Astrocyte (in vitro differentiated cells and primary cell): ENCODE measurements around the gene YWHAE. TPM values are rescaled to one million over a fixed set of nuclear protein-coding genes. Genes with fewer than 3 reads are reported as not detected.

Source experiments
- DNase-seq: peaks from one replicate; pipeline ENCODE4 v3.0.0-alpha.2; 2010; ENCODE audit warnings: low read depth
- FAIRE-seq: peaks from 2 replicates; lab custom pipeline; 2011; peaks lifted over from hg19 to GRCh38; lab: Jason Lieb, UNC
- H2AFZ ChIP-seq: 2 replicates; pipeline ENCODE4 v1.6.0; 2012; ENCODE audit warnings: low read depth, low read length, inconsistent platforms
- H3K27ac ChIP-seq: 2 replicates; pipeline ENCODE4 v1.5.1; 2011; ENCODE audit warnings: low read depth, low read length, inconsistent platforms
- H3K27me3 ChIP-seq: 2 replicates; pipeline ENCODE4 v1.6.0; 2011; ENCODE audit warnings: low read length, inconsistent platforms; ENCODE audit not compliant: insufficient read depth
- H3K36me3 ChIP-seq: 2 replicates; pipeline ENCODE4 v1.5.1; 2011; ENCODE audit warnings: low read length, inconsistent platforms; ENCODE audit not compliant: insufficient read depth
- H3K4me1 ChIP-seq: 2 replicates; pipeline ENCODE4 v1.5.1; 2011; ENCODE audit warnings: low read length, inconsistent platforms; ENCODE audit not compliant: insufficient read depth
- H3K4me2 ChIP-seq: 2 replicates; pipeline ENCODE4 v1.6.0; 2012; ENCODE audit warnings: low read length, inconsistent platforms
- H3K4me3 ChIP-seq: 2 replicates; pipeline ENCODE4 v1.5.1; 2011; ENCODE audit warnings: low read depth, mild to moderate bottlenecking, low read length, inconsistent platforms; ENCODE audit not compliant: insufficient read depth
- H3K79me2 ChIP-seq: 2 replicates; pipeline ENCODE4 v1.6.0; 2012; ENCODE audit warnings: mild to moderate bottlenecking, low read length, inconsistent platforms; ENCODE audit not compliant: insufficient read depth
- H3K9ac ChIP-seq: 2 replicates; pipeline ENCODE4 v1.6.0; 2012; ENCODE audit warnings: mild to moderate bottlenecking, low read length, inconsistent platforms
- H3K9me3 ChIP-seq: 2 replicates; pipeline ENCODE4 v1.5.1; 2012; ENCODE audit warnings: low read depth, mild to moderate bottlenecking, low read length, inconsistent platforms; ENCODE audit not compliant: insufficient read depth
- H4K20me1 ChIP-seq: 2 replicates; pipeline ENCODE4 v1.6.0; 2012; ENCODE audit warnings: low read length, inconsistent platforms; ENCODE audit not compliant: insufficient read depth
- H3K27ac Mint-ChIP-seq: one replicate; pipeline ENCODE4 v1.8.0; 2021; ENCODE audit warnings: mild to moderate bottlenecking, mixed read lengths; ENCODE audit not compliant: unreplicated experiment
- H3K27me3 Mint-ChIP-seq: one replicate; pipeline ENCODE4 v1.8.0; 2021; ENCODE audit warnings: low read depth, mixed read lengths; ENCODE audit not compliant: unreplicated experiment
- H3K36me3 Mint-ChIP-seq: one replicate; pipeline ENCODE4 v1.8.0; 2021; ENCODE audit warnings: low read depth, mixed read lengths; ENCODE audit not compliant: unreplicated experiment
- H3K4me1 Mint-ChIP-seq: one replicate; pipeline ENCODE4 v1.8.0; 2021; ENCODE audit warnings: low read depth, mixed read lengths; ENCODE audit not compliant: unreplicated experiment
- H3K4me3 Mint-ChIP-seq: one replicate; pipeline ENCODE4 v1.8.0; 2021; ENCODE audit warnings: mild to moderate bottlenecking, moderate library complexity, mixed read lengths; ENCODE audit not compliant: unreplicated experiment
- H3K9me3 Mint-ChIP-seq: one replicate; pipeline ENCODE4 v1.8.0; 2021; ENCODE audit warnings: mild to moderate bottlenecking, mixed read lengths; ENCODE audit not compliant: unreplicated experiment
- CTCF ChIP-seq: IDR thresholded peaks from 2 replicates; pipeline ENCODE4 v1.5.1; 2011; ENCODE audit warnings: low read depth, mild to moderate bottlenecking, inconsistent platforms, low read length, moderate library complexity; ENCODE audit not compliant: insufficient read depth
- EZH2 ChIP-seq: IDR thresholded peaks from 2 replicates; pipeline ENCODE4 v1.6.1; 2012; ENCODE audit warnings: mild to moderate bottlenecking, low read length, inconsistent platforms; ENCODE audit not compliant: insufficient read depth
- total RNA-seq: library from RNA; stranded (reverse); gene quantifications from 2 replicates; pipeline ENCODE4 v1.2.1, GENCODE V29; 2021

YWHAE gene
- total RNA-seq, 1 donor from 2014 or later, result 771 TPM

- DNase-seq, result no peak
- Mint-ChIP-seq H3K36me3 (peaks cover 8% of the 10 kb centered on the region), H3K27ac (no peak overlapping the region), H3K4me3 (no peak overlapping the region), H3K4me1 (peaks cover 4% of the 10 kb centered on the region), H3K27me3 (peaks cover 33% of the 10 kb centered on the region), H3K9me3 (peaks cover 4% of the 10 kb centered on the region)
- H3K9me3 ChIP-seq, result no peaks in the 10 kb centered on the region
- no peaks in the 10 kb centered on the region for H4K20me1 ChIP-seq
- H3K4me1 ChIP-seq, result no peaks in the 10 kb centered on the region
- H2AFZ ChIP-seq, result no peak overlapping the region
- no peak overlapping the region for H3K4me2 ChIP-seq
- H3K36me3 ChIP-seq, result no peaks in the 10 kb centered on the region
- TF ChIP-seq EZH2, result no peak
- no peak for TF ChIP-seq CTCF
- H3K79me2 ChIP-seq, result no peaks in the 10 kb centered on the region
- no peaks in the 10 kb centered on the region for H3K27me3 ChIP-seq
- no peak overlapping the region for H3K27ac ChIP-seq
- FAIRE-seq, result no peak
- H3K4me3 ChIP-seq, result no peak overlapping the region
- no peak overlapping the region for H3K9ac ChIP-seq
Measured at GRCh38 chr17:1304962-1305563, 95.0 kb downstream of the YWHAE start.

DNA sequence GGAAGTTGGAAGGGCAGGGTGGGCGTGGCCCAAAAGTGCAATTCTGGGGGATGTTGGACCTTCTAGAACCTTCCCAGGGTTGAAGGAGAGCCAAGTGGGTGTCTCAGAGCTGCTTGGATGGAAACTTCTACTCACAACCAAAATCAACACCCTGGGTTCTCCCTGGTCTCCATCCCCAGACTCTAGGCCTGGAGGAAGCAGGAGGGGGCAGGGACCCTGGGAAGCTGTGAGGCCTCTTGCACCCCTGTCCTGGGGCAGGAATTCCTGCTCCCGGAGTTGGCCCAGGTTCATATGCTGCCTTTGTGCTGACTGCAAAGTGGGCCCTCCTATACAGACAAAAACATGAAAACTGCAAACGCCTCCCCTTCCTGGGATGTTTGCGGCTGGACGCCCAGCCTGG is 95.5 kb downstream of the YWHAE start:
- no peak overlapping the region for H3K9ac ChIP-seq
- no peaks in the 10 kb centered on the region for H4K20me1 ChIP-seq
- no peaks in the 10 kb centered on the region for H3K27me3 ChIP-seq
- peaks cover 4% of the 10 kb centered on the region for H3K9me3 Mint-ChIP-seq
- peaks cover 8% of the 10 kb centered on the region for H3K36me3 Mint-ChIP-seq
- DNase-seq (no peak), FAIRE-seq (no peak)
- no peaks in the 10 kb centered on the region for H3K4me1 ChIP-seq
- no peak for TF ChIP-seq CTCF
- TF ChIP-seq EZH2, result no peak
- no peak overlapping the region for H3K4me3 ChIP-seq
- H2AFZ ChIP-seq, result no peak overlapping the region
- peaks cover 4% of the 10 kb centered on the region for H3K4me1 Mint-ChIP-seq
- no peaks in the 10 kb centered on the region for H3K9me3 ChIP-seq
- H3K27ac ChIP-seq, result no peak overlapping the region
- no peaks in the 10 kb centered on the region for H3K79me2 ChIP-seq
- peaks cover 36% of the 10 kb centered on the region for H3K27me3 Mint-ChIP-seq
- H3K4me2 ChIP-seq, result no peak overlapping the region
- no peak overlapping the region for H3K4me3 Mint-ChIP-seq
- H3K27ac Mint-ChIP-seq, result no peak overlapping the region
- H3K36me3 ChIP-seq, result no peaks in the 10 kb centered on the region

- no peak for TF ChIP-seq EZH2
- TF ChIP-seq CTCF, result no peak
- Histone ChIP-seq H3K9me3 (no peaks in the 10 kb centered on the region), H3K27ac (no peak overlapping the region), H3K4me3 (no peak overlapping the region), H3K36me3 (no peaks in the 10 kb centered on the region), H3K4me1 (no peaks in the 10 kb centered on the region), H3K27me3 (peaks cover 7% of the 10 kb centered on the region), H2AFZ (no peak overlapping the region), H3K9ac (no peak overlapping the region), H4K20me1 (no peaks in the 10 kb centered on the region), H3K4me2 (no peak overlapping the region), H3K79me2 (no peaks in the 10 kb centered on the region)
- Mint-ChIP-seq H3K9me3 (peaks cover 3% of the 10 kb centered on the region), H3K36me3 (peaks cover 7% of the 10 kb centered on the region), H3K4me1 (peaks cover 4% of the 10 kb centered on the region), H3K4me3 (no peak overlapping the region), H3K27ac (no peak overlapping the region), H3K27me3 (peaks cover 42% of the 10 kb centered on the region)
- FAIRE-seq (no peak), DNase-seq (no peak)
Measured at GRCh38 chr17:1302761-1303160, 97.3 kb downstream of the YWHAE start.
